ENCODE results near the gene SPOUT1. TPM values are rescaled to one million over a fixed set of nuclear protein-coding genes. Genes with fewer than 3 reads are reported as not detected.
"Not testable (repeated sequence)": the region's sequence is repeated elsewhere in the genome, so short reads cannot be mapped to it uniquely, and the experiment has no call there.

Gene SPOUT1, protein sequence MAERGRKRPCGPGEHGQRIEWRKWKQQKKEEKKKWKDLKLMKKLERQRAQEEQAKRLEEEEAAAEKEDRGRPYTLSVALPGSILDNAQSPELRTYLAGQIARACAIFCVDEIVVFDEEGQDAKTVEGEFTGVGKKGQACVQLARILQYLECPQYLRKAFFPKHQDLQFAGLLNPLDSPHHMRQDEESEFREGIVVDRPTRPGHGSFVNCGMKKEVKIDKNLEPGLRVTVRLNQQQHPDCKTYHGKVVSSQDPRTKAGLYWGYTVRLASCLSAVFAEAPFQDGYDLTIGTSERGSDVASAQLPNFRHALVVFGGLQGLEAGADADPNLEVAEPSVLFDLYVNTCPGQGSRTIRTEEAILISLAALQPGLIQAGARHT
- 14.0 and 19.3 TPM in 2 replicates for total RNA-seq
- 23.9 TPM for polyA plus RNA-seq (2012)

DNA sequence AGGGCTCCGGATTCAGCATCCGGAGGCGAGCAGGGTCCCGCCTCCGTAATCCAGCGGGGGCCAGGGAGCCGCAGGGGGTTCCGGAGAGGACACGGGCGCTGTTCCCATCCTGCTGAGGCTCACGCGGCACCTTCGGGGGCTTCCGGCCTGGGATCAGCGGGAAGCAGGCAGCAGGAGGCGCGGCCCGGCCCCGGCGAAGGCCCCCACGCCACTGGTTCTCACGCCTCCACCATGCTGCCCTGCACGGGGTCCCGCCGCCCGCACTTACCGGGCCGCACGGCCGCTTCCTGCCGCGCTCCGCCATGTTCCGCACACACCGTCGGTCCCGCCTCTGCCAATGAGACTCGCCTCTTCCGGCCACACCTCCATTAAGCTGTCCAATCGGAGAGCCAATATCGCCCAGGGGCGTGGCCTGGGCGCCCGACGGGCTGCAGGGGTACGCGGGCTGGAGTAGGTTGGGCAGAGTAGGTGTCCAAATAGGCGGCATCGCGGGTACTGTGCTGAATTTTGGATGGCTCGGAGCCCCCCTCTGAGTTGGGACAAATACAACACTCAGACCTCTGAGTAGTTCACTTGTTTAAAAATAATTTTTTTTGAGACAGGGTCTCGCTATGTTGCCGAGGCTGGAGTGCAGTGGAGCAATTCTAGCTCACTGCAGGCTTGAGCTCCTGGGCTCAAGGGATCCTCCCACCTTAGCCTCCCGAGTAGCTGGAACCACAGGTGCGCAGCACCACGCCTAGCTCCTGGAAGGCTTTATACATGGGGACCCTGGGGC is at the start of gene SPOUT1:
Gene SPOUT1 (minus strand): TSS at position 318 of the 775 bp plus-strand sequence. CDS start 14 bp downstream, at position 304.
- DNase-seq (ENCODE audit: low read depth), result peak; percentile 92

DNA sequence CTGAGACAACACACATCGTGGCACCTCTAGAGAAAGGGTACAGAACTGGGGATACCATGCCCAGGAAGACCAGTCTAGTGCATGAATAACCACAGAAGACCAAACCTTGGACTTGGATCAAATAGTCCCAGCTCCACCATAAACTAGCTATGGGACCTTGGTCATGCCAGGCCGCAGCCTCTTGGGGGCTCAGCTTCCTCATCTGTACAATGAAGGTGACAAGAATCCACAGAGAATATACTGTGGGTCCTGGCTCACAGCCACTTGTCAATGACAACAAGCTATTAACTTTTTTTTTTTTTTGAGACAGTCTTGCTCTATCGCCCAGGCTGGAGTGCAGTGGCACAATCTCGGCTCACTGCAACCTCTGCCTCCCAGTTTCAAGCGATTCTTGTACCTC is 48.3 kb upstream of the SPOUT1 start:
- no peak for DNase-seq (ENCODE audit: low read depth)

DNA sequence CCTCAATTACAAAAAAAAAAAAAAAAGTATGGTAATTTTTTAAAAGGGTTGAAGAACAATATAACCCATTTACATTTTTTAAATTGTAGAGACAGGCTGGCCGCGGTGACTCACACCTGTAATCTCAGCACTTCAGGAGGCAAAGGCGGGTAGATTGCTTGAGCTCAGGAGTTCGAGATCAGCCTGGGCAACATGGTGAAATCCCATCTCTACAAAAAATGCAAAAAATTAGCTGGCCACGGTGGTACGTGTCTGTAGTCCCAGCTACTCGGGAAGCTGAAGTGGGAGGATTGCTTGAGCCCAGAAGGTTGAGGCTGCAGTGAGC is 41.3 kb upstream of the SPOUT1 start:
- DNase-seq (ENCODE audit: low read depth), result not testable (repeated sequence)

DNA sequence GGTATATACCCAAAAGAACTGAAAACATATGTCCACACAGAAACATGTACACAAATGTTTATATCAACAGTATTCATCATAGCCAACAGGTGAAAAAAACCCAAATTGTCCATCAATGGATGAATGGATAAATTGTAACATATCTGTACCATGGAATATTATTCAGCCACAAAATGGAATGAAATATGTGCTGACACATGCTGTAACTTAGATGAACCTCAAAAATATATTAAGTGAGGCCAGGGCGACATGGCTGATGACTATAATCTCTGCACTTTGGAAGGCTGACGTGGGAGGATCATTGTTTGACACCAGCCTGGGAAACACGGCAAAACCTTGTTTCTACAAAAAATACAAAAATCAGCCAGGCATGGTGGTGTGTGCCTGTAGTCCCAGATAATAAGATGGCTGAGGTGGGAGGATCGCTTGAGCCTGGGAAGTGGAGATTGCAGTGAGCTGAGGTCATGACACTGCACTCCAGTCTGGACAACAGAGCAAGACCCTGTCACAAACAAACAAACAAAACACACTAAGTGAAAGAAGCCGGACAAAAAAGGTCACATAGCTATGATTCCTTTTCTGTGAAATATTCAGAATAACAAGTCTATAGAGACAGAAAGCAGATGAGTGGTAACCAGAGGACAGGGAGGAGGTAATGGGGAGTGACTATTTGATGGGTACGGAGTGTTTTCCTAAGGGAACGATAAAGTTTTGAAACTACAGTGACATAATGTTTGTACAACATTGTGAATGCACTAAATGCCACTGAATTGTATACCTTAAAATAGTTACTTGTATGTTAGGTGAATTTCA is 40.7 kb upstream of the SPOUT1 start:
- no peak for DNase-seq (ENCODE audit: low read depth)

DNA sequence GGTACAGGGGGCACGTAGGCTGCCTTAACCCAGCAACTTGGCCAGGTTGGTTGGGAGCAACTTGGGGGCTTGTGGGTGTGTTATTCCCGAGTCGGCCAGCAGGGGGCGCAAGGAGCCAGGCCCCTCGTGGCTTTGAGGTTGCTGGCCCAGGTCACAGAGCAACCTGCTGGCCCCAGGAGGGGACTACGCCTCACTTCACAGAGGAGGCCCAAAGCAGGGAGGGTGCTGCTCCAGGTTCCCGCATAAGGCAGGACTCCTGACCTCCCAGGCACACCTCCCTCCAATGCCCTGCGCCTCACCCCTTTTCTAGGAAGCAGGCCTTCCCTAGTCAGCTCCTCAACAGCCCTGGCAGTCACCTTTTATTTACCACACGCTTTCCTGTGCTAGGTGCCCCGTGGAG is 34.1 kb upstream of the SPOUT1 start:
- peak; percentile 49 for DNase-seq (ENCODE audit: low read depth)

DNA sequence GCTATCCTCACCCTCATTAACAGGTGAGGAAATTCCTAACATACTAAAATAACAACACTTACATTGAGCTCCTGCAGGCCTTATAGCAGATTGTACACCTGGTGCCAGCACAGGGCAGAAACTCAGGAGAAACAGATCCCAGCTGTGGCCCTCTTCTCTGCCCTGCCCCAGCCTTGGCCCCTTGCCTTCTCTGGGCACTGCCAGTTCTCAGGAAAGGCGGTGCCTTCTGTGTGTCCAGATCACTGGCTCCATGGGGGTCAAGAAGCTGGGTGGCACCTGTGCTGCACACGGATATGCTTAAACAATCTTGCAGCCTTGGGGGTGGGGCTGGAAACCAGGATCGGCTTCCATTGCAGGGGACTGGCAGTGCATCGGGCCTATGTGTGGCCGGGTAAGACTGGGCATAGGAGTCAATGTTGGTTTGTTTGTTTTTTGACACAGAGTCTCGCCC is 32.8 kb upstream of the SPOUT1 start:
- DNase-seq (ENCODE audit: low read depth), result no peak

DNA sequence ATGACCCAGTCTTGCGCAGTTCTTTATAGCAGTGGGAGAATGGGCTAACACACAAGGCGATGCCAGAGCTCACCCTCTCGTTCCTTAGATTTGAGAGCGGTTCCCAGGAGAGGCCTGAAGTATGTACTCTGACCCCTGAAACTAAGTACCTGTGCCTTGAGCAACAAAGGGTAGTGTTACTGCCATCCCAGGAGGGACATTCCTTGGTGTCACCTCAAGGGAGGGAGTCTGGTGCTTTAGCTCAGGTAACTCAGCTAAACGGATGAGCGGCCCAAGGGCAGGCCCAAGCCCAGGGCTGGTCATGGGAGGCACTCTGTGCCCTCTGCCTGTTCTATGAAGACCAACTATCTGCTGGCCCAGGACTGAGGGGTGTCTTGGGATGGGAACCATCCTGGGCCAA is 31.9 kb upstream of the SPOUT1 start:
- DNase-seq (ENCODE audit: low read depth), result no peak

DNA sequence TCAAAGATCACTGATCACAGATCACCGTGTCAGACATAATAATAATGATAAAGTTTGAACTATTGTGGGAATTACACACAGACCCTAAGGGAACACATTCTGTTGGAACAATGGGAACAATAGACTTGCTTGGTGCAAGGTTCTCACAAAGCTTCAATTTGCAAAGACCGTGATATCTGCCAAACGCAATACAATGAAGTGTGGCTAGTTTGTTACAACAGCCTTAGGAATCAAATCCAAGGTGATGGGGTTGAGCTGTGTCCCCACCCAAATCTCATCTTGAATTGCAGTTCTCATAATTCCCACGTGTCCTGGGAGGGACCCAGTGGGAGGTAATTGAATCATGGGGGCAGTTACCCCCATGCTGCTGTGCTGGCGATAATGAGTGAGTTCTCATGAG is 31.3 kb upstream of the SPOUT1 start:
- DNase-seq (ENCODE audit: low read depth), result no peak

DNA sequence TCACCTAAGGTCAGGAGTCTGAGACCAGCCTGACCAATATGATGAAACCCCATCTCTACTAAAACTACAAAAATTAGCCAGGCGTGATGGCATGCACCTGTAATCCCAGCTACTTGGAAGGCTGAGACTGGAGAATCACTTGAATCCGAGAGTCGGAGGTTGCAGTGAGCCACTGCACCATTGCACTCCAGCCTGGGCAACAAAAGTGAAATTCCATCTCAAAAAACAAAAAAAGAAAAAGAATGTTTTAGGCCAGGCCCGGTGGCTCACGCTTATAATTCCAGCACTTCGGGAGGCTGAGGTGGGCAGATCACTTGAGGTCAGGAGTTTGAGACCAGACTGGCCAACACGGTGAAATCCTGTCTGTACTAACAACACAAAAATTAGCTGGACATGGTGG is 28.9 kb upstream of the SPOUT1 start:
- DNase-seq (ENCODE audit: low read depth), result not testable (repeated sequence)

DNA sequence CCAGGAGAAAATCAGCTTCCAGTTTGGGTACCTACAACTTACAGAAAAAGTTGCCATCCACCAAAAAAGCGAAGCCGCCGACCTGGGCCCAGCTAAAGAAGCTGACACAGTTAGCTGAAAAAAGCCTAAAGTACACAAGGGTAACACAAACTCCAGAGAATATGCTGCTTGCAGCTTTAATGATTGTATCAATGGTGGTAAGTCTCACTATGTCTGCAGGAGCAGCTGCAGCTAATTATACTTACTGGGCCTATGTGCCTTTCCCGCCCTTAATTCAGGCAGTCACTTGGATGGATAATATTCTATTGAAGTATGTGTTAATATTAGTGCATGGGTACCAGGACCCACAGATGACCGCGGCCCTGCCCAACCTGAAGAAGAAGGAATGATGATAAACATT is 24.9 kb upstream of the SPOUT1 start:
- not testable (repeated sequence) for DNase-seq (ENCODE audit: low read depth)

DNA sequence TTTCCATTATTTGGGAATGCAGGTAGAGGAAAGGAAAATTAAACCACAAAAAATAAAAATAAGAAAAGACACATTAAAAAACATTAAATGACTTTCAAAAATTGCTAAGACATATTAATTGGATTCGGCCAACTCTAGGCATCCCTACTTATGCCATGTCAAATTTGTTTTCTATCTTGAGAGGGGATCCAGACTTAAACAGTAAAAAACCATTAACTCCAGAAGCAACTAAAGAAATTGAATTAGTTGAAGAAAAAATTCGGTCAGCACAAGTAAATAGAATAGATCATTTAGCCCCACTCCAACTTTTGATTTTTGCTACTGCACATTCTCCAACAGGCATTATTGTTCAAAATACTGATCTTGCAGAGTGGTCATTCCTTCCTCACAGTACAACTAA is 23.1 kb upstream of the SPOUT1 start:
- DNase-seq (ENCODE audit: low read depth), result not testable (repeated sequence)

DNA sequence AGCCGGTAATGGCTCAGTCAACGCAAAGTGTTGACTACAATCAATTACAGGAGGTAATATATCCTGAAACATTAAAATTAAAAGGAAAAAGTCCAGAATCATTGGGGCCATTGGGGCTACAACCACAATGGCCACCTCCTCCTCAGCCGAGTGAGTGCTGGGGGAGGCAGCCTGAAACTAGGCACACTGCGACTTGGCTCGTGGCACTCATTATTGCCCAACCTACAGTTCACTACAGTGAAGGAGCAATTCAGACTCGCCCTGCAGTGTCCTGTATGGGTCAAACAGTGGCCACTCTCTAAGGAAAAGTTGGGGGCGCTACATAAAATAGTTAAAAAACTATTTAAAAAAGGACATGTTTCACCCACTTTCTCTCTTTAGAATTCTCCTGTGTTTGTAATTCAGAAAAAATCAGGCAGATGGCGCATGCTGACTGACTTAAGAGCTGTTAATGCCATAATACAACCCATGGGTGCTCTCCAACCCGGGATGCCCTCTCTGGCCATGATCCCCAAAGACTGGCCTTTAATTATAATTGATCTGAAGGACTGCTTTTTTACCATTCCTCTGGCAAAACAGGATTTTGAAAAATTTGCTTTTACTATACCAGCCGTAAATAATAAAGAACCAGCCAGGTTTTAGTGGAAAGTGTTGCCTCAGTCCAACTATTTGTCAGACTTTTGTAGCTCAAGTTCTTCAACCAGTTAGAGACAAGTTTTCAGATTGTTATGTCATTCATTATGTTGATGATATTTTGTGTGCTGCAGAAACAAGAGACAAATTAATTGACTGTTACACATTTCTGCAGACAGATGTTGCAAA is 22.4 kb upstream of the SPOUT1 start:
- peak; percentile 62 for DNase-seq (ENCODE audit: low read depth)

DNA sequence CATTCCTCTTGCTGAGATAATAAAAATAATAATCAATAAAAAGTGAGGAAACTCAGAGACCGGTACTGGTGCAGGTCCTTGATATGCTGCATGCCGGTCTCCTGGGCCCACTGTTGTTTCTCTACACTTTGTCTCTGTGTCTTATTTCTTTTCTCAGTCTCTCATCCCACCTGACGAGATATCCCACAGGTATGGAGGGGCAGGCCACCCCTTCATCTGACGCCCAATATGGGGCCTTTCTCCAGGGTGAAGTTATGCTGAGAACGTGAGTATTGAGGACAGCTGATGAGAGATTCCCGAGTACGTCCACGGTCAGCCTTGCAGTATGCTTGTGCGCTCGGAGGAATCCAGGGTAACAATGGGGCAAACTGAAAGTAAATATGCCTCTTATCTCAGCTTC is 21.4 kb upstream of the SPOUT1 start:
- DNase-seq (ENCODE audit: low read depth), result not testable (repeated sequence)

DNA sequence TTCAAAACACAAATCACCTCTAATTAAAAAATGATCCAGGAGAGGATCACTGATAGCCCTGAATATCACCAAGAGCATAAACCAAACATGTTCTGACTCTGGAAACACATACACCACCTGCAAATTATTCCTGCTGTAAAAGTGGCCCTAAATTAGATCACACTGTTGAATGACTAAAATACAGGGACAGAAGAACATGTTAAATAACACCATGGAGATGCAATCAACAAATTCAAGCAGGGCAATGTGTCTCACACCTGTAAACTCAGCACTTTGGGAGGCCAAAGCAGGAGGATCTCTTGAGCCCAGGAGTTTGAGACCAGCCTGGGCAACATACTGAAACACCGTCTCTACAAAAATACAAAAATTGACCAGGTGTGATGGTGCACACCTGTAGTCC is 18.2 kb upstream of the SPOUT1 start:
- no peak for DNase-seq (ENCODE audit: low read depth)

DNA sequence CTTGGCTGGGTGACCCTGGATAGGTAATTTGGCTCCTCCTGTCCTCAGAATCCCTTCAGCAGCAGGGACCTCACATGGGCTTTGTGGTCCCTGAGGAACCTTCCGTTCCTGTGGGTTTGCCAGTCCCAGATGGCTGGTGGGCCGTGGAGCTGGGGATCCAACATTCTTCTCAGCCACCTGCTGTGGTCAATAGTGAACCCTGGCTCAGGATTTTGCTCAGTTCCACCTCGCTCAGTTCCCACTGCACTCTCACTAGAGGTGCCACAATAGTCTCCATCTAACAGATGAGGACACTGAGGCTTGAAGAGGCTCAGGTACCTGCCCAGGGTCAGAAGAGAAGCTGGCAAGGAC is 17.1 kb upstream of the SPOUT1 start:
- peak; percentile 64 for DNase-seq (ENCODE audit: low read depth)

DNA sequence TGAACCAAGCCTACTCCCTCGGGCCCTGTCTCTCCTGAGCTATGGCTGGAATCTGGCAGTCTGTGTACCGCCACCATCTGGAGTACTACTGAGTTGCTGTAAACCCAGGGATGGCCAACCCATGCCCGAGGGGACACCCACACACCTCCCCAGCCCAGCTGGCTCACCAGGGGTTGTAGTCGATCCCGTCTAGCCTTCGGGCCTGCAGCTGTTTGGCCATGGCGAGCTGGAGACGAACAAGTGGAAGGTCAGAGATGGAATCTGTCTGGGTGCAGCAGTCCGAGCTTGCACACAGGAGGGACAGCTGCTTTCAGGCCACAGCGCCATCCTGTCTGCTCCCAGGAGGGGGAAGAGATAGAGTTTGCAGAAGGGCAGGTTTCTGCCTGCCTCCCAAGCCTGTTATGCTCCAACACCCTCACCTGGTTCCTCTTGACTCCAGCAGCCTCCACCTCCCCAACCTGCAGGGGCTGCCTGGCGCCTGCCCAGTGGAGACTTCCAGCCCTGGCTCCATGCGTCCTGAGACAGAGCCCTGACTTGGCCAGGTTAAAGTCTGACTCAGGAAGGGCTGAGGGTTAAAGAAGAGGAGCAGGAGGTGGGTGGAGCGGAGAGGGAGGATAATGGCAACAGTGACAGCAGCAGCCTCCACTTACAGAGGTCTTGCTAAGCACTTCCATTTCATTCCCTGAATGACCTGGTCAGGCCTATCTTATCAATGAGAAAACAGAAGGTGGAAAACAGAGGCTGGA is 15.8 kb upstream of the SPOUT1 start:
- DNase-seq (ENCODE audit: low read depth), result peak; percentile 97

DNA sequence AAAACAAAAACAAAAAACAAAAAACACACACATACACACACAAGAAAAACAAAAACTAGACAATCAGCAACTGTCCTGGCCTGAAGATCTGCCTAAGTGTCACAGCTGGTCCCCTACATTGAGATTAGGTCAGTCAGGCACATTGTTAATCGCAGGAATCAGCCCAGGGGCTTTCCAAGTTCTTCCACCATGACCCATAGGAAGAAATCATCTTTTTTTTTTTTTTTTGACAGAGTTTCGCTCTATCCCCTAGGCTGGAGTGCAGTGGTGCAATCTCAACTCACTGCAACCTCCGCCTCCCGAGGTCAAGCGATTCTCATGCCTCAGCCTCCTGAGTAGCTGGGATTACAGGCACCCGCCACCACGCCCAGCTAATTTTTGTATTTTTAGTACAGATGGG is 13.6 kb upstream of the SPOUT1 start:
- not testable (repeated sequence) for DNase-seq (ENCODE audit: low read depth)

DNA sequence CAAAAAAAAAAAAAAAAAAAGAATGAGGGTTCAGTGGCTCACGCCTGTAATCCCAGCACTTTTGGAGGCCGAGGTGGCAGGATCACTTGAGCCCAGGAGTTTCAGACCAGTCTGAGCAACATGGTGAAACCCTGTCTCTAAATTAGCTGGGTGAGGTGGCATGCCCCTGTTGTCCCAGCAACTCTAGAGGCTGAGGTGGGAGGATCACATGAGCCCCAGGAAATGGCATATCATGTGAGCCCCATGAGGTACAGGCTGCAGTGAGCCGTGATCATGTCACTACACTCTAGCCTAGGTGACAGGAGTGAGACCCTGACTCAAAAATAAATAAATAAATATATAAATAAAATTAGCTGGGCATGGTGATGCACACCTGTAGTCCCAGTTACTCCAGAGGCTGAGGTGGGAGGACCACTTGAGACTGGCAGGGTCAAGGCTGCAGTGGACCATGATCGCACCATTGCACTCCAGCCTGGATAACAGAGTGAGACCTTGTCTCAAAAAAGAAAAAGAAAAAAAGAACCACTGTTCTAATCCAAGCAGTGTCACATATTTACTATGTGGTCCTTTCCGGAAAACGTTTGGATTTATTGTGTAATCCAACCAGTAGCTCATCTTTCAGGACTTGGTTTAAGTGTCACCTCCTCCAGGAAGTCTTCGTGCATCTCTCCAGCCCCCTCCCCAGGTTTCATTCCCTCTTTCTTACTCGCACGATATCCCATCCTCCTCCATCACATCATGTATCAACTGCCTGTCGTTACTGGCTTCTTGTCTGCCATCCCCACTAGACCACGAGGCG is 12.3 kb upstream of the SPOUT1 start:
- DNase-seq (ENCODE audit: low read depth), result no peak

DNA sequence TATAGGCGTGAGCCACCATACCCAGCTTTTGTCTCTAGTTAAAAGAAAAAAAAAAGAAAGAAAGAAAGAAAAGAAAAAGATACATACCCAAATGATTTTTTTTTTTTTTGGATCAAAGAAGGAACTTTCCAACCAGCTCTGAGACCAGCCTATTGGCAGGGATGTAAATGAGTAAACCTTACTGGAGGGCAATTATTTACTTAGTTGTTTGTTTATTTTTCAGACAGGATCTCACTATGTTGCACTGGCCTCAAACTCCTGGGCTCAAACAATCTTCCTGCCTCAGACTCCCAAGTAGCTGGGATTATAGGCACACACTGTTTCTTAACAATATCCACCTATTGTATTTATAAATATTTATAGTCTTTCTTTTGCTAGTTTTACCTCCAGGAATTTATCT is 10.9 kb upstream of the SPOUT1 start:
- DNase-seq (ENCODE audit: low read depth), result no peak

Data from myocyte (in vitro differentiated cells).